Fibroblast of villous mesenchyme (primary cell): ENCODE data around the gene PRKCI. TPM values are rescaled to one million over a fixed set of nuclear protein-coding genes. Genes with fewer than 3 reads are reported as not detected.
A peak's percentile ranks its signal among the peaks of the same experiment; 100 is the strongest.

Experiments
- DNase-seq: peaks from one replicate; pipeline ENCODE4 v3.0.0-alpha.2; 2010; ENCODE audit warnings: low read depth
- H3K4me3 ChIP-seq: 2 replicates; pipeline ENCODE4 v1.5.1; 2011; ENCODE audit warnings: low read depth, mild to moderate bottlenecking, low read length
- total RNA-seq: library from RNA; depleted of rRNA; stranded (reverse); fragments of >200 nt; gene quantifications from 2 replicates; pipeline ENCODE4 v1.2.3, GENCODE V29; 2012
- TF ChIP-seq, protein P1 (sequence below): IDR thresholded peaks from 2 replicates; pipeline ENCODE4 v1.5.1; 2012; ENCODE audit warnings: low read depth, mild to moderate bottlenecking, low read length; ENCODE audit not compliant: insufficient read depth

PRKCI gene
- total RNA-seq, 1 donor: 98.4 TPM

DNA sequence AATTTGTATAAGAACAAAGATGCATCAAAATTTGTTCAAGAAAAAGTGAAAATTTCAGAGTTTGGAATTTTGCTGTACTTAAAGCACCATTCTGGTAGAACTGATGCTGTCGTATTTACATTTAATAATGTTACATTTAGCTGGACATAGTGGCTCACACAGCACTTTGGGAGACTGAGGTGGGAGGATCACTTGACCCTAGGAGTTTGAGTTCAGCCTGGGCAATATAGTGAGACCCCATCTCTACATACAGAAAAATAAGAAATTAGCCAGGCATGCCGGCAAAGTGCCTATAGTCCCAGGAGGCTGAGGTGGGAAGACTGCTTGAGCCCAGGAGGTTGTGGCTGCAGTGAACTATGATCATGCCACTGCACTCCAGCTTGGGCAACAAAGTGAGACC lies 83.8 kb downstream of the PRKCI start:
- no peak for DNase-seq
- TF ChIP-seq, protein P1, sequence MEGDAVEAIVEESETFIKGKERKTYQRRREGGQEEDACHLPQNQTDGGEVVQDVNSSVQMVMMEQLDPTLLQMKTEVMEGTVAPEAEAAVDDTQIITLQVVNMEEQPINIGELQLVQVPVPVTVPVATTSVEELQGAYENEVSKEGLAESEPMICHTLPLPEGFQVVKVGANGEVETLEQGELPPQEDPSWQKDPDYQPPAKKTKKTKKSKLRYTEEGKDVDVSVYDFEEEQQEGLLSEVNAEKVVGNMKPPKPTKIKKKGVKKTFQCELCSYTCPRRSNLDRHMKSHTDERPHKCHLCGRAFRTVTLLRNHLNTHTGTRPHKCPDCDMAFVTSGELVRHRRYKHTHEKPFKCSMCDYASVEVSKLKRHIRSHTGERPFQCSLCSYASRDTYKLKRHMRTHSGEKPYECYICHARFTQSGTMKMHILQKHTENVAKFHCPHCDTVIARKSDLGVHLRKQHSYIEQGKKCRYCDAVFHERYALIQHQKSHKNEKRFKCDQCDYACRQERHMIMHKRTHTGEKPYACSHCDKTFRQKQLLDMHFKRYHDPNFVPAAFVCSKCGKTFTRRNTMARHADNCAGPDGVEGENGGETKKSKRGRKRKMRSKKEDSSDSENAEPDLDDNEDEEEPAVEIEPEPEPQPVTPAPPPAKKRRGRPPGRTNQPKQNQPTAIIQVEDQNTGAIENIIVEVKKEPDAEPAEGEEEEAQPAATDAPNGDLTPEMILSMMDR: no peak
- H3K4me3 ChIP-seq: no peak overlapping the region

DNA sequence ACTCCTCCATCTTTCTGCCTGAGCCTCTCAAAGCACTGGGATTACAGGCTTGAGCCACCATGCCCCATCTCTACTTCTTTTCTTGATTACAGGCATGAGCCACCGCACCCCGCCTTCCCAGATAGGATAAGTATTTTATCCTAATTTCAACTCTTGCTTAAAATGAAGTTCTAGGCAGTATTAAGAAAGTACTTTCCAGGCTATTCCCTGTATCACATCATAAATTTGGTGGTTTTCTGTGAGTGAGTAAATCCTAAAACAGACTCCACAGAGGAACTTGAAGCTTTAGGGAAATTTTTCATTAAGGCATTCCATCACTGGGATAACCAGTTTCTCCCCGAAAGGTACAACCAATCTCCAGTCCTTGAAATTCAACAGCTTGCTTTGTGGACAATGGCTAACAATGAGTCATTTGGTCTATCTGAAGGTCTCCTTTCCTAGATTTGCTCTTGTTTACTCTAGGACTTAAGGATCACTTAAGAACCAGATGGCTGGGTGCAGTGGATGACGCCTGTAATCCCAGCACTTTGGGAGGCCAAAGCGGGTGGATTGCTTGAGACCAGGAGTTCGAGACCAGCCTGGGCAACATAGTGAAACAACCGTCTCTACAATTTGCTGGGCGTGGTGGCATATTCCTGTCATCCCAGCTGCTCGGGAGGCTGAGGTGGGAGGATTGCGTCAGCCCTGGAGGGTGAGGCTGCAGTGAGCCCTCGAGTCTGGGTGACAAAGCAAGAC lies 85.6 kb downstream of the PRKCI start:
- peak; percentile 93 for DNase-seq
- H3K4me3 ChIP-seq: no peak overlapping the region
- TF ChIP-seq, protein P1: no peak

DNA sequence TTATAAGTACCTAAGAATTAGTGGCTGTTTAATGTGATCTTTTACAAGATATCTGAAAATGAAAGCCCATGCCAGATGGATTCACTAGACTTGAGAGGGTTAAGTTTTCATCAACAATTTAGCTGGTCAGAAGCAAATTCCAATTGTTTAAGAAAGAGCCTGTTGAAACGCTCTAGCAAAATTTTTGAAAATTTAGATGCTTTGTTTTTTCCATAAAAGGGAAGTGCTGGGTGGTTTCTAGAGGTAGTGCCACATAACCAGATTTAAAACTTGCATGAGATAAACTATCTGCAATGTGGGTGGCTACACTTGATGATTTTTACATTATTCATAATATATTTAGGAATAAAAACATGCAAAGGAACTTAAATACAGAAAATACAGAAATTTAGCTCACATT lies 86.8 kb downstream of the PRKCI start:
- DNase-seq: no peak
- TF ChIP-seq, protein P1: no peak
- H3K4me3 ChIP-seq: no peak overlapping the region

DNA sequence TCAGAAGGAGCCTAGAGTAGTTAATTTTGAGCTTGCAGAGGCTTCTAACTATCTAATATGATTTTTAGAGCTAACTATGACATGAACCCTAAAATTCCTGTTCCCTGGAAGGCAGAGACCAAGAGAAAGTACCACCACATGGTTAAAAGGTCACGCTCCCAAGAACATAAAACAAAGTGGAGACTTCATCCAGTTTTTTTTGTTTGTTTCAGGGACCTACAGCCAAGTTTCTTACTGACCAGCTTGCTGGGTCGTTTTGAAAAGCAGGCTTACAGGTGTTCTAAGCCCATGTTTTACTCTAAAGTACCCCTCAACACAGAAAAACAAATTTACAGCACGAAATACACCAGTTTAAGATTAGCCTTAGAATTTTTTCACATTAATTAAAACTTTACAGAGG lies 95.7 kb downstream of the PRKCI start:
- TF ChIP-seq, protein P1: no peak
- no peak overlapping the region for H3K4me3 ChIP-seq
- no peak for DNase-seq

DNA sequence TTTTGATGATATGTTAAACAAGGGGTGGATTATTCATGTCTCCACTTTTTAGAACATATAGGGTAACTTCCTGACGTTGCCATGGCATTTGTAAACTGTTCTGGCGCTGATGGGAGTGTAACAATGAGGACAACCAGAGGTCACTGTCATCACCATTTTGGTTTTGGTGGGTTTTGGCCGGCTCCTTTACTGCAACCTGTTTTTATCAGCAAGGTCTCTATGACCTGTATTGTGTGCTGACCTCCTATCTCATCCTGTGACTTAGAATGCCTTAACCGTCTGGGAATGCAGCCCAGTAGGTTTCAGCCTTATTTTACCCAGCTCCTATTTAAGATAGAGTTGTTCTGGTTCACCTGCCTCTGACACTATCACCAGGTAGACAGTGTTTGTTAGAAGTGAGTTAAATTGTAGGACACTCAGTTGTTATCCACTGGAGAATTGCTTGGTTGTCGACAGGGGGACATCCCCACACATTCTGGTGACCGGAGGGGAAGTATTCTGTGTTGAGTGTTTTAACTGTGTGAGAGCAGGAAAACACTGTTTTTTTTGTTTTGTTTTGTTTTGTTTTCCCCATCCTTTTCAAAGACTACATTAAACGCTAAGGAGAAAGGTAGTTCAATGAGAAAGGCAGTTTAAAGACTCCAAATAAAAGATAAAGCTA lies 98.4 kb downstream of the PRKCI start:
- TF ChIP-seq, protein P1: no peak
- DNase-seq: no peak
- no peak overlapping the region for H3K4me3 ChIP-seq

DNA sequence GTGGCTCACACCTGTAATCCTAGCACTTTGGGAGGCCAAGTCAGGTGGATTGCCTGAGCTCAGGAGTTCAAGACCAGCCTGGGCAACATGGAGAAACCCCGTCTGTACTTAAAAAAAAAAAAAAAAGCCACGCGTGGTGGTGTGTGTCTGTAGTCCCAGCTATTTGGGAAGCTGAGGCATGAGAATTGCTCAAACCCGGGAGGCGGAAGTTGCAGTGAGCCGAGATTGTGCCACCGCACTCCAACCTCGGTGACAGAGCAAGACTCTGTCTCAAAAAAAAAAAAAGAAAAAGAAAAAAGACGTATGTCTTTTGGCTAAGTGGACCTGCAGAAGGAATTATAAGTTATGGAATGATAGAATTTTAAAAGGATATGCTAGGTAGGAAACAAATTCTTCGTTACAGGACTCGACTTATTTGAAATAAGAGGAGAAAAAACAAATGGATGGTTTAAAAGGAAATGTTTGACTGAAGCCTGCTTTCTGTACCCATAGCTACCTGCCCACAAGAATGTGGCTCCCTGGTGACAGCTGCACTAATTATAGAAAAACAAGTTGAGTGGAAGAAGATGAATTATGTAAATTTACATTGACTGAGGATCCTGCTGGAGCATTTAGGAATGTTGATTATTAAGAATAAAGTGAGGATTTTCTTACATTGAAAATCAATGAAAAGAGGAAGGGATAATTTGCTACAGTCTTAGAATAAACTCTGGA lies 99.3 kb downstream of the PRKCI start:
- no peak for DNase-seq
- TF ChIP-seq, protein P1: no peak
- H3K4me3 ChIP-seq: no peak overlapping the region
